Measurements from ENCODE around the gene IRGQ.
A peak's percentile ranks its signal among the peaks of the same experiment; 100 is the strongest.
"Not testable (repeated sequence)": the region's sequence is repeated elsewhere in the genome, so short reads cannot be mapped to it uniquely, and the experiment has no call there.

Gene IRGQ

DNA sequence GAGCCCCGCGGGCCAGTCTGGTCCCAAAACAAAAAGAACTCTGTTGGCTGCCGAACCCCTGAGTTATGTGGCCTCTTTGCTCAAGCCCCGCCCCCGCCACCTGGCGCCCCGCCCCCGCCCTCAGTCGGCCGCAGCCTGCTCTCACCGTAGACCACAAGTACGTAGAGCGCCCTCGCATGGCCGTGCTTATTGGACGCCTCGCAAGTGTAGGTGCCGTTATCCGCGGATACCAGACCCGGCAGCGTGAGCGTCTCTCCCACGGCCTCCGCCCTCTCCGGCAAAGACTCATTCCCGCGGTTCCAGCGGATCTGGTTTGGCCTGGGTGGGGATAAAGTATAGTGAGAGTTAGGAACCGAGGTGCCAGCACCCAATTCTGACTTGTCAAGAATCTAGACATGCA is 29.0 kb upstream of the IRGQ start:
- DNase-seq (ENCODE audit: low read depth), result no peak

GRCh38 chr19:43623889-43624670 is 28.1 kb upstream of the IRGQ start:
- no peak for DNase-seq (ENCODE audit: low read depth)

DNA sequence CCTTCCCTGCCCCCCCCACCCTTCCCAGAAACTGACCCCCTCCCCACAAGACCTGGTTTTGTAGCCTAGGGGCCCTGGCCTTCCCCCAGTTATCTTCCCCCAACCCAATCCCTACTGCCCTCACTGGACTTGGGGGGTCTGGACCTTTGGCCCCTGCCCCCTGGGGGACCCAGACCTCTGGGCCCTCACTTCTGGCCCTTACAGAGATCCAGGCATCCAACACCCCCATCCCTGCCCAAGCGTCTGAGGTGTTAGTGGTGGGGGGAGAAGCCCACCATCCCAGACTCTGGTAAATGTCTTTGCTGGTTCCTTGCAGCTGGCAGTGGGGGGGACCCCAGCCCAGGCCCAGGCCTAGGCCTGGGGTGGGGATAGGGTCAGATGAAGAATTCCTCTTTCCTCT is 27.0 kb upstream of the IRGQ start:
- no peak for DNase-seq (ENCODE audit: low read depth)

DNA sequence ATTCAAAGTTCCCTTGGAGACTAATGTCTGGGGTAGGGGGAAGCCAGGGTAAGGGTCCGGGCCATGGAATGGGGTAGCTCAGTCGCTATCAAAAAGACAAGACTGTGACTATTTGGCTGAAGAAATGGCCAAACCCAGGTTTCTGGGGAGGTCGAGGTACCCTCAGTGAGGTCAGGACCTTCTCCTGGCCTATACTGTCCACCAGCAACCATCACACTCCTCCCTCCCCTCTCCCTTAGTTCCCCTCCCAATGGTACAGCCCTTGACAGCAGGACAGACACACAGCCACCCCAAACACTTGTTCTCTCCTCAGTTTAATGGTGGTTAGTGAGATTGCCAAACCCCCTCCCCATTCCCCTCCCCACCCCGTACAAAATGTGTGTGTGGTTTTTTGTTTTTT is 26.1 kb upstream of the IRGQ start:
- no peak for DNase-seq (ENCODE audit: low read depth)

- DNase-seq (ENCODE audit: low read depth), result no peak
These were observed 24.4 kb upstream of the IRGQ start for GRCh38 chr19:43620061-43621001.

DNA sequence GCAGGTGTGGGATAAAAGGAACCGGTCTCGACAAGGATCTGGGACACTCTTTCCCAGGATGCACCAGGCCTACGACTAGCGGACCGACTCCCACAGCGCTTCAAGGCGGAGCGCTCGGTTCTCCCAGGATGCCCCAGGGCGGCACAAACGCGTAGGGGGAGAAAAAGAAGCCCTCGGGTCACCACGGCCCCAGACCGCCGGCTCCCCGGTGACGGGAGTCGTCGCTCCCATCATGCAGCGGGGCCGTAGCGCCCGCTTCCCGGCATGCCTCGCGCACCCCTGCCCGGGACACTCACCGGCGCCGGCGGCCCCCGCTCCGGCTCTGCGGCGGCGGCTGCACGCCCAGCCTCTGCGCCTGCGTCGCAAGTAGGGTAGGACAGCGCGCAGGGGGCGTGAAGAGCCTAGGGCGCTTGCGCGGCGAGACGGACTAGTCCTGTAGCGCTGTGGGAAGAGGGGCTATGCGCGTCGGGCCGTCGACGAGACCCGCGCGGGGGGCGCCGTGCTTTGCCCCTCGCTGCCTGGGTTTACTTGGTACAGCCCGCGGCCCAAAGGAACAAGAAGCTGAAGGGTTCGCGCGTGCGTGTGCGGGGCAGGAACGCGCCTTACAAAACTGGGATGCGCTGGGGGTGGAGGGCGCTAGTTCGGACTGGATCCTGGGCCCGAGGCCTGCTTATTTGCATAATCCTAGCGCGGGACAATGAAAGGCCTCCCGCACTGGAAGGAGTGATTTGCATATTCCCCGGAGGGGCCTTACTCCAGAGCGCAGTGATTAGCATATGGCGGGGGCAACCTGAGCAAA is 23.5 kb upstream of the IRGQ start, which contains the start of gene ZNF428:
ZNF428 (minus strand) TSS at position 368 of the 799 bp plus-strand sequence. CDS start 5,325 bp downstream, outside the sequence.
- DNase-seq (ENCODE audit: low read depth), result peak; percentile 72

DNA sequence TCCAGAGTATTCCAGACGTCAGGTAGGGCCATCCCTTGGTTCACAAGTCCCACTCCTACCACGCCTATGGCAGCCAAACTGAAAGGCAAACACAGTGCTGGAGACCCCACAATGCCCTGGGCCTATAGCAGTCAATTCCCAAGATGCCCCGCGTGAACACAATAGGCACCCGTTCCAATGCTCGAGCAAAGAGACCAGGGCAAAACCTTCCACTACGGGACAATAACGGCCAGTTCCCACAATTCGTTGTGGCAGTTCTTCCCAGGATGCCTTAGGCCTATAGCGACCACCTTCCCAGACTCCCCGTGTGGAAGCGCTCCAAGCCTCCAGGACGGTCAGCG is 23.0 kb upstream of the IRGQ start:
- DNase-seq (ENCODE audit: low read depth), result peak; percentile 36

DNA sequence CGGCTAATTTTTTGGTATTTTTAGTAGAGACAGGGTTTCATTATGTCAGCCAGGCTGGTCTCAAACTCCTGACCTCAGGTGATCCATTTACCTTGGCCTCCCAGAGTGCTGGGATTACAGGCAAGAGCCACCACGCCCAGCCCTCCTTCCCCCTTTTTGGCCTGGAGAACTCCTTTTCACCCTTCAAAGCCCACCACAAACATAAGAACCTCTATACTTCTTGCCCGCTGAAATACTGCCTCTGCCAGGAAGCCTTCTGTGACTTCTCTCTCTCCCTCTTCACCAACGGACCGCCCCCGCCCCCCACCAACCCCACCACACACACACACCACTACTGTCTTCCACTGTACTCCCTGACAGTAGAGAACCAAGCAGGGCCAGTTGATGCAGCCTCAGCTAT is 21.0 kb upstream of the IRGQ start:
- no peak for DNase-seq (ENCODE audit: low read depth)

DNA sequence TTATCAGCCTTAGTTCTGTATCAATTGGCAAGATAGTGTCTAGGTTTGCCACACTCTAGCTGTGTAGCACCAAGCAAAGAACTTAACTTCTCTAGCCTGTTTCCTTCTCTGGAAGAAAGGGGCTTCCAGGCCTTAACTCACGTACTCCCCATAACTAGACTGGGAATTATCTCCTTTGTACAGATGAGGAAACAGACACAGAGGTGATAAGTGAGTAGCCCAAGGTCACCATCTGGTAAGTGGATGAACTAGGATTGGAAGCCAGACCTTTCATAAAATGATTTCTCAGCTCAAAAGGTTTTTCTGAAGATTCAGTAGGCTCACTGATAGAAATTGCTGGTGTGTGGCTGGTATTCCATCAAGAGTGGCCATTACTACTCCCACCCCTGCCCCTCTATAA is 20.4 kb upstream of the IRGQ start:
- DNase-seq (ENCODE audit: low read depth), result no peak

DNA sequence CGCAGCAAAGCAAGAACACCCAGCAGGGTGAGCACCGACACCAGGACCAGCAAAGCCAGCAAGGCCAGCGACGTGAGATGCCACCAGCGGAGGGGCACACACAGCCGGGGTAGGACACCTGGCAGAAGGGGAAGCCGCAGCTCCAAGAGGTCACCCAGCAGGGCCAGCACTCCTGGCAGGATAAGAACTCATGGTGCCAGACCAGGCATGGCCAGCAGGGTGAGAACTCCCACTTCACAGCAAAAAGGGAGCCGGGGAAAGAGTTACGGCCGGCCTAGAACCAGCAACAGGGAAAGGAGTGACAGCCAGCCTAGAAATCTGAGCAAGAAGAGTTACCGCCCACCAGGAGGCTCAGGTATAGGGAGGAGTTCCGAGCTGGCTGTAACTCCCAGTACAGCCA is 16.4 kb upstream of the IRGQ start:
- no peak for DNase-seq (ENCODE audit: low read depth)

DNA sequence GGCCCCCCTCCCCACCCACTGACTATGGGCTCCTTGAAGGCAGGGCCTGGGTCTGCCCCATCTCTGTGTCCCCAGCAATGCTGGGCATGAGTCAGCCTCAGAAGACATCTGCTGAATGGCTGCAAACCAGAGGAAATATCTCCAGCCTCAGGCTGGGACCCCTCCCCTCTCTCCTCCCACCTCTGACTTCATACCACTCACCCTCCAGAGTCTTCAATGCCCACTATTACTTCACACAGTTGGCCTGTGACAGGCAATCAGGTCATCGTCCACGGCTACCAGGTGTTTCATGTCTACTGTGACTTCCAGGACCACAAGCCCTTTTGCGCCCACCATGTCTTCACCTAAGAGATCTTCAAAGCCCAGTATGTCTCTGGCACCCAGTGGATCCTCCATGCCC is 15.9 kb upstream of the IRGQ start, which contains the start of gene SRRM5:
SRRM5 (plus strand) TSS at position 301 of the 400 bp plus-strand sequence; CDS start at position 335, 34 bp downstream.
- no peak for DNase-seq (ENCODE audit: low read depth)

- no peak for DNase-seq (ENCODE audit: low read depth)
These were observed 14.6 kb upstream of the IRGQ start for GRCh38 chr19:43610493-43610892.

DNA sequence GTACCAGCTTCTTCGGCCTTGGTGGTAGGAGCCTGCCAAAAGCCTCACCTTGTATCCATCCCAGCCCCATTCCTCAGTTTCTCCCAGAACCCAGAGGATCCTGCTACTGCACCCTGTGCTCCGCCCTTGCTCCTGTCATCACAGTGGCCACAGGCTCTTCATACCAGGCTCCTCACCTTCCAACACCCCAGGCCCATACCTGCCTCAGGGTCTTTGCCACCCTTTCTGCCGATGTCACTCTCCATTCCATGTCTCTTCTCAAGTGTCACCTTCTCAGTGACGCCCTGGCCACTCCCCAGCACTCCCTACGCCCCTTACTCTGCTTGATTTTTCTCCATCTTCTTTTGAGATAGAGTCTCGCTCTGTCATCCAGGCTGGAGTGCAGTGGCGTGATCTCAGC is 13.9 kb upstream of the IRGQ start:
- no peak for DNase-seq (ENCODE audit: low read depth)

GRCh38 chr19:43607238-43608205 is 11.6 kb upstream of the IRGQ start:
- no peak for DNase-seq (ENCODE audit: low read depth)

- DNase-seq (ENCODE audit: low read depth), result no peak
These were observed 10.8 kb upstream of the IRGQ start for GRCh38 chr19:43606569-43607229.

- no peak for DNase-seq (ENCODE audit: low read depth)
These were observed 10.1 kb upstream of the IRGQ start for GRCh38 chr19:43605875-43606568.

DNA sequence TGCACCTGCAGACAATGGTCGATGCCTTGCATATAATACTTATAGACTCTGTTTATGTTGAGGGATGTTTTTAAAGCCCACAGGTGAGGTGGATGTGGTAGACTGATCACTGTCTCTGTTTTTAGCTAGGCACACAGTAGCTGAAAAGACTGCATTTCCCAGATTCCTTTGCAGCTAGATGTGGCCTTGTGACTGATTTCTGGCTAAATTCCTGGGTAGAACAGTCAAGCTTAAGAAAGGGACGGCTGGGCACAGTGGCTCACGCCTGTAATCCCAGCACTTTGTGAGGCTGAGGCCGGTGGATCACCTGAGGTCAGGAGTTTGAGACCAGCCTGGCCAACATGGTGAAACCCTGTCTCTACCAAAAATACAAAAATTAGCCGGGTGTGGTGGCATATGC is 4.4 kb upstream of the IRGQ start:
- not testable (repeated sequence) for DNase-seq (ENCODE audit: low read depth)

DNA sequence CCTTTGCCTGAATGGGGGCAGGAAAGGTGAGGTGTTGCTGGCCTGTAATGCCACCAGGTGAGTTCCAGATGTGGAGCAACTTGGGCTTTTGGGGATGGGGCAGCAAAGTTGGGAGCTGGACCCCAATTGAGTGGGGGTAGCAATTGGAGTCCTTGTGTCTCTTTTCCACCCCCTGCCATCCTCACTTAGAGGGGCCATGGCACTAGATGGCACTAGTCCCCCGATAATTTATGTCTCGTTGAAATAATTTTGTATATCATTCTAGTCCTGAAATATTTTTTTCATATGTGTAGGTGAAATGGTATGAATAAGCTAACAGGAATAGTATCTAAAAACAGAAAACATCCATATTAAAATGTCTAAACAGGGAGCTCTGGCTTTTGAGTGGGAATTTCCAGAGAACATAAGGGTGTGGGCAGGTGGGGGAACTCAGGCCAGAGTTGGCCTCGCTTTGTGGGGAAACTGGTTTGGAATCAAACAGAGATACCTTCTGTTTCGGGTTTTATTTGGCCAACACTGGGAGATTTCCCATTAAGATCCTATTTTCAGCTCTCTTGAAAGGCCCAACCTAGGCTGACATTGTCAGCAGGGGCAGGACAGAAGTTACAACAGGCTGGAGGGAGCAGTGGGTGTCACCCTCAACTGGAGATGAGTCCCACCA is 3.8 kb upstream of the IRGQ start:
- no peak for DNase-seq (ENCODE audit: low read depth)
